NCI-H128 (cell line): ENCODE measurements around the gene FAM222A.

ENCODE experiments used
- DNase-seq: peaks from one replicate; lab custom pipeline; 2025; ENCODE audit not compliant: unreplicated experiment; lab: John Stamatoyannopoulos, UW

FAM222A gene

GRCh38 chr12:109758426-109759420, 45.1 kb downstream of the FAM222A start:
- no peak for DNase-seq

DNA sequence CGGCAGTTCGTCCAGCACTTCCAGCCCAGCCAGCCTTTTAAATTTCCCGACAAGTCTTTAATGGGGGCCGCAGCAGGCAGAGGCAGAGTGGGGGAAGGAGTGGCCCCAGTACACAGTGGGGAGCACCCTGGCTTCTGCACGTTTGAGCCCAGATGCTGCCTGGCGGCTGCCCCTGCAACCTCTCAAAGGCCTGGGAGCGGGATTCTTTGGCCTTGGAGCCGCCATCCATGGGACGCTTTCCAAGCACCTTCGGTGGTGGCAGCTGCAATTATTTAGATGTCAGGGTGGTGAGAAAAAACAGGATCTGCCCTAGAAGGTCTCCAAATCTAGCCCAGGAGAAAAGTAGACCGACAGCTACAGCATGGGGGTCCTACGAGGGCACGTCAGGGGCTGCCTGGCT, 46.0 kb downstream of the FAM222A start:
- no peak for DNase-seq

DNA sequence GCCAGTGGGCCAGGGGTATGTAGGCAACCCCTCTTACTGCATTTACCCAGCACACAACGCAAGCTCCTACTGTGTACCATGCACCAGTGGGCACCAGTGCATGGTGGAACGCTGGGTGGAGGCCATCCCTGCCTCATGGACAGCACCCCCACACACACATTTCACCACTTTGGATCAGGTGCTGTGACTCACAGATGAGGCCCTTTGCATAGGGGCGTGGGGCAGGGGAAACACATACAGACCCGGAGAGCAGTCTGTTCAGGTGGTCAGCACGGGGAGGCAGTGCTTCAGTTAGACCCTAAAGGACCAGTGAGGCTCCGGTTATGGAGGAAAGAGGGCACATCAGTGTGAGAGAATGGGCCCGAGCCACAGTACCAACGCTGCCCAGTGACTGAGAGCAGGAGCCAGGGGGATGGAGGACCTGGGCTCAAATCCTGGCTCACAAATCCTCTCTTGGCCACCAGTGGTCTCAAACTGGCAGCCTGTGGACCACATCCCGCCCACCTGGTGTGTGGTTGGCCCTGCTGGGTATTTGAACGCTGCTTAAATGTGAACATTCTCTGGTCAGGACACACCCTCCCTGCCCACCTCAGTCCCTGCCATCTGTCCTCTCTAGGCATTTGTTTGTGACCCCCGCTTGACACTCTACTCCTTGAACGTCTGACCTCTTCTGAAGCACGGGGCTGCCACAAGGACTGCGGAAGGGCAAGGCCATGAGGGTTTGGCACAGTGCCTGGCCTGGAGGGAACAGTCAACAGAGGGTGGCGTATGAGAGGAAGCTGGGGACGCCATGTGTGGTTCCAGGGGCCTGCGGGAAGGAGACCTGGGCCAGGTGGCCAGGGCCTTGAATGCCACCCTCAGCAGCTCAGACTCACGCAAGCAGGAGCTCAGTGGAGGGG, 46.7 kb downstream of the FAM222A start:
- no peak for DNase-seq

DNA sequence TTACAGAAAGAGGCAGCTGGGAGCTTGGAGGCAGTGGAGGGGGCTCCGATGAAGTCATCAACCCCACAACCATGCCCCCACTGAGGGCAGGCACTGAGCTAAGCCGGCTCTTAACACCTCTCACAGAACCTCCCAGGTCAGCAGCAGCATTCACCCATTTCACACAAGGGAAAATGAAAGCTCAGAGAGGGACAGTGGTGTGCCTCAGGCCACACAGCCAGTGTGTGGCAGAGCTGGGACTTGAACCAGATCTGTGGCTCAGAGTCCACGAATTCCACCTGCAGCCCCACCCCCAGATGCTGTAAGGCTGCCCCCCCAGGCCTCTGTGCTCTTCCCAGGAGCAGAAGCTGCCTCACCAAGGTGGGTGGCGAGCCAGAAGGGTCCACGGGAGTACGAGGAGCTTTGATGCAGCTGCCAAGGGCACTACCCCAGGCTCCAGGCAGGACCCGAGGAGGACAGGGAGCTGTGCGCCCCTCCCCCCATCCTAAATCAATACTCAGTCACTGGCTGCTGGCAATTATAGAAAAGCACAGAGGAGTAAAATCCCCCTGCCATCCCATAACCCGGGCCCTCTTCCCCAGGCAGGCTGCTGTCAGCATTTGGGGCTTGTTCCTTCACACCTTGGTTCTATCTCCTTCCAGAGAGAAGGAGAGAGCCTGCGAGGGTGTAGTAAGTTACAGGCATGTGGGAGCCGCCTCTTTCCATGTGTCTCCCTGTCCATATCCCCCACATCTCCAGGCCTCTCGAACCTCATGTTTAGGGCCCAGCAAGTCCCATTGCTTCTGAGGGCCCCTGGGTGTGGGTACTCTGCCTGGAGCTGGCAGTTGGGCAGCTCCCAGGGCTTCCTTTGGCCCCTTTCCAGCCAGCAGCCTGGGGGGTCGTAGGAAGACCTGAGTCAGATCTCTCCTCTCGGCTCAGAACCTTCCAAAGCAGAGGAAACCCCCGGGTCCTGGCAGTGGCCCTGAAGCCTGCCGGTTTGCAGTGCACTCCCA, 47.6 kb downstream of the FAM222A start:
- DNase-seq, result no peak

DNA sequence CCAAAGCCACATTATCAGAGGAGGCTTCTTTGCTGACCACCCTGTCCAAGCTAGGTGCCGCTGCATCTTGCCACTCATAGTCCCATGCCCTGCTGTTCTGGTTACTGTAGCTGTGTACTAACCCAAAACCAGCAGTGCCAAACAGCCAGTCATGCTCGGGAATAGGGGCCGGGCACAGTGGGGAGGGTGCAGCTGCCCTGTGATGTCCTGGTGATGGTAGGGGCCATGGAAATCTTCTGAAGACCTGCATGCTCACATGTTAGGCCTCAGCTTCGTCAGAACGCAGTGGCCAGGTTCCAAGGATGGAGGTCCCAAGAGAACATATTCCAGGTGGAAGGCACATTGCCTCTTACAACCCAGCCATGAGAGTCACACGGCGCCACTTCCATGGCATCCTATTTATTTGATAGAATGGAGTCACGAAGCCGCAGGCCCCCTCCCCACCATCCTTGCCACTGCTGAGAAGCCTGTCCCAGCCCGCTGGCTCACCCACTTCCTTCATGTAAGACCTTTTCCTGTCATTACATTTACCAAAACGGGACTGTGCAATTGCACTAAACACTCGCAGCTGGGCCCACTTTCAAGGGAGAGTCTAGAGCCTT, 48.5 kb downstream of the FAM222A start:
- DNase-seq, result no peak

GRCh38 chr12:109762673-109763191, 49.1 kb downstream of the FAM222A start:
- DNase-seq, result no peak

DNA sequence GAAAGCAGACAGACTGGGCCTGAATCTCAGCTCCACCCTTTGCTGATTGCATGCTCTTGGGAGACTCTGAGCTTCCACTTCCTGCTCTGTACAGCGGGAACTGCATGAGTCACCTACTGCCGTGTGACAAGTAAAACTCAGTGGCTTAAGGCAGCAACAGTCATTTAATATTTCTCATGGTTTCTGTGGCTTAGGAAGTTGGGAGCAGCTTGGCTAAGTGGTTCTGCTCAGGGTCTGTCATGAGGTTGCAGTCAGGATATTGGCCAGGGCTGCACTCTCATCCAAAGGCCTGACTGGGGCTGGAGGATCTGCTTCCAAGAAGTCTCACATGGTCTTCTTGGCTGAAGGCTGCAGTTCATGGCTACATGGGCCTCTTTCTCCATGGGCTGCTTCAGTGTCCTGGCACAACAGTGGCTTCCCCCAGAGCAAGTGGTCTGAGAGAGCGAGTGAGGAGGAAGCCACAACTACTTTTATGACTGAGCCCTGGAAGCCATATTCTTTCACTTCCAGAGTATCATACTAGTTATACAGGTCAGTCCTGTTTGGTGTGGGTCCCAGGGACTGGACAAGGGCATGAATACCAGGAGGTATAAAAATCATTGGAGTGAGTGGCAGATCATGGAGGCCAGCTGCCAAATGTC, 49.7 kb downstream of the FAM222A start:
- no peak for DNase-seq

- DNase-seq, result no peak
These were observed 50.5 kb downstream of the FAM222A start for GRCh38 chr12:109764123-109764522.

DNA sequence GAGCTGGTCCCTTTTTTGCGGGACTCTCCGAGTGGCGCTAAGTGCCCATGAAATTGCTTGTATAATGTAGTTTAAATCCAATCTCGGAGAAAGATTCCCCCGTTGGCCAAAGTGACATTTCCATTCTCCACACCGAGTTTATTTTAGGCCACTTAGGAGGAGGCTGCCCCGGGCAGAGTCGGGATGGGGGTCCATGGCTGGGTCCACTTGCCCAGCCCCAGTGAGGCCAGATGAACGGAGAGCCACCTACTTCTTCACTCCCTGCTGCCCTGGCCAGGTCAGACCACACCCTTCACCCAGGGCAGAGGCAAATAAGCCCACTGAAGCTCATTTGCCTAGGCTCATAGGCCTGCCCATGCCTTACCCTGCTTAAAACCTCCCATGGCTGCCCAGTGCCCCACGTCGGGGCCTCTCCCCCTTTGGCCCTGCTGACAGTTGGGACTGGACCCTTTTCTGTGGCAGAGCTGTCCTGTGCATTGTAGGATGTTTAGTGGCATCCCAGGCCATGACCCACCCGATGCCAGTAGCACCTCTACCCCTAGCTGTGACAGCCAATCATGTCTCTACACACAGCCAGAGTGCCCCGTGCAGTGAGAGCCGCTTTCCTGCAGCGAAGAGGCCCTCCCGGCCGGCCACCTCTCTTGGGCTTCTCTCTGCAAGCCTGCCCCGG, 51.3 kb downstream of the FAM222A start:
- no peak for DNase-seq

- DNase-seq, result no peak
These were observed 51.8 kb downstream of the FAM222A start for GRCh38 chr12:109765446-109765810.

DNA sequence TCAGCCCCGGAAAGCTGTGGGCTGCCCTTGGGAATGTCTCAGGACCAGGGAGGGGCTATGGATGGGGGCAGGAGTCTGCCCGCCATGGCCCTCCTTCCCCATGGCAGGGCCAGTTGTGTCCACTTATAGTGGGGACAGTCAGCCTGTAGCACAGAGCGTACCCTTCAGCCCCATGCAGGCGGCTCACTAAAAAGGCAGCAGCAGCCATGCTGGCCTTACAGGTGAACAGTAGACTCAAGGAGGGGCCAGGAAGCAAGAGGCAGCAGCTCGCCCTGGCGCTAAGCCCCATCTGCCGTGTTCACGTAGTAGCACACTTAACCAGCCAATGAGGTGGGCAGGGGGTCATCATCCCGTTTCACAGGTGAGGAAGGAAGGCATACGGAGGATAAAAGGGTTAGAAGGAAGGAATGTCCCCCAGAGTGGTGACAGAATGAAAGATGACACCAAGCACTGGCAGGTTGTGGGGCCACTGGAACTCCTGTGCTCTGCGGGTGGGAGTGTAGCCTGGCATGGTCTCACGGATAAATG, 52.7 kb downstream of the FAM222A start:
- no peak for DNase-seq

DNA sequence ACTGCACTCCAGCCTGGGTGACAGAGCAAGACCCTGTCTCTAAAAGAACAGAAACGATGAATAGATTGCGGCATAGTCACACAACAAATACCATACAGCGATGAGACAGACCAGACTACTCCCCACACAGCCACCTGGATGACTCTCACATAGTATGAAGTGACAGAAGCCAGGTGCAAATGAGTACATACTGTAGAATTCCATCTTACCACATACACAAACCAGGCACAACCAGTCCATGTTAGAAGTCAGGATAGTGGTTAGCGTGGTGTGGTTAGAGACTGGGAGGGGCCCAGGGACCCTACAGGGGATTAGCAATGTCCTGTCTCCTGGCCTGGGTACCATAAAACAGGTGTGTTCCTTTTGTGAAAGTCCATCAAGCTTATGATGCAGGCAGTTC, 53.8 kb downstream of the FAM222A start:
- DNase-seq, result no peak

- no peak for DNase-seq
These were observed 54.6 kb downstream of the FAM222A start for GRCh38 chr12:109767991-109768900.

GRCh38 chr12:109768901-109769670, 55.5 kb downstream of the FAM222A start:
- no peak for DNase-seq

GRCh38 chr12:109770104-109770860, 56.7 kb downstream of the FAM222A start:
- no peak for DNase-seq
